KMS-11 (cell line): ENCODE results near the gene MAD2L1BP.

Source experiments
- H2AFZ ChIP-seq: fragments of 200-600 bp; sonication (generic); 2 replicates; pipeline ENCODE4 v1.6.1; 2016; ENCODE audit warnings: antibody characterized with exemption, mixed run types, low read depth
- H3K27ac ChIP-seq: fragments of 200-600 bp; sonication (generic); 2 replicates; pipeline ENCODE4 v1.6.1; 2016; ENCODE audit warnings: mild to moderate bottlenecking, mixed run types
- H3K27me3 ChIP-seq: fragments of 200-600 bp; sonication (generic); 2 replicates; pipeline ENCODE4 v1.6.1; 2017; ENCODE audit warnings: mild to moderate bottlenecking, low read depth, mixed run types, moderate library complexity; ENCODE audit not compliant: insufficient read depth
- H3K36me3 ChIP-seq: fragments of 200-600 bp; sonication (generic); 2 replicates; pipeline ENCODE4 v1.6.1; 2017; ENCODE audit warnings: mild to moderate bottlenecking, mixed run types; ENCODE audit not compliant: insufficient read depth
- H3K4me1 ChIP-seq: fragments of 200-600 bp; sonication (generic); 2 replicates; pipeline ENCODE4 v1.6.1; 2016; ENCODE audit warnings: mild to moderate bottlenecking, low read depth, mixed run types; ENCODE audit not compliant: poor library complexity, severe bottlenecking
- H3K4me2 ChIP-seq: fragments of 200-600 bp; sonication (generic); 2 replicates; pipeline ENCODE4 v1.7.0; 2016; ENCODE audit warnings: mild to moderate bottlenecking, mixed run types
- H3K4me3 ChIP-seq: fragments of 200-600 bp; sonication (generic); IDR thresholded peaks from 2 replicates; pipeline ENCODE4 v1.6.1; 2017; ENCODE audit warnings: low read depth, low read length, mixed read lengths; ENCODE audit not compliant: insufficient read depth
- H3K79me2 ChIP-seq: fragments of 200-600 bp; sonication (generic); 2 replicates; pipeline ENCODE4 v1.6.1; 2016; ENCODE audit warnings: low read depth, mixed run types; ENCODE audit not compliant: insufficient read depth
- H3K9ac ChIP-seq: fragments of 200-600 bp; sonication (generic); 2 replicates; pipeline ENCODE4 v1.6.1; 2016; ENCODE audit warnings: mild to moderate bottlenecking, mixed run types
- H4K20me1 ChIP-seq: fragments of 200-600 bp; sonication (generic); 2 replicates; pipeline ENCODE4 v1.6.1; 2016; ENCODE audit warnings: mild to moderate bottlenecking, mixed run types; ENCODE audit not compliant: insufficient read depth
- CTCF ChIP-seq: fragments of 200-600 bp; sonication (generic); conservative IDR thresholded peaks from 2 replicates; pipeline ENCODE4 v1.6.1; 2017; ENCODE audit warnings: low read depth, mild to moderate bottlenecking, antibody characterized with exemption, low read length, moderate library complexity, mixed read lengths

The MAD2L1BP gene

GRCh38 chr6:43676962-43677606 lies 41.4 kb downstream of the MAD2L1BP start:
- no peak overlapping the region for H3K4me3 ChIP-seq
- no peaks in the 10 kb centered on the region for H4K20me1 ChIP-seq
- no peaks in the 10 kb centered on the region for H3K36me3 ChIP-seq
- no peak overlapping the region for H3K9ac ChIP-seq
- no peak overlapping the region for H3K4me2 ChIP-seq
- H3K4me1 ChIP-seq = peaks cover 2% of the 10 kb centered on the region
- H3K79me2 ChIP-seq = peaks cover 16% of the 10 kb centered on the region; the same call in 1 of the 2 replicates
- no peaks in the 10 kb centered on the region for H3K27me3 ChIP-seq
- no peak overlapping the region for H3K27ac ChIP-seq
- H2AFZ ChIP-seq = no peak overlapping the region
- TF ChIP-seq CTCF = no peak

- Histone ChIP-seq H3K9ac (no peak overlapping the region), H3K27me3 (no peaks in the 10 kb centered on the region), H2AFZ (no peak overlapping the region), H3K79me2 (peaks cover 22% of the 10 kb centered on the region; the same call in 1 of the 2 replicates), H4K20me1 (no peaks in the 10 kb centered on the region), H3K4me3 (no peak overlapping the region), H3K4me1 (no peaks in the 10 kb centered on the region), H3K4me2 (no peak overlapping the region), H3K36me3 (no peaks in the 10 kb centered on the region), H3K27ac (no peak overlapping the region)
- no peak for TF ChIP-seq CTCF
Measured at GRCh38 chr6:43677759-43678158, 42.1 kb downstream of the MAD2L1BP start.

- Histone ChIP-seq H3K4me2 (no peak overlapping the region), H3K79me2 (peaks cover 28% of the 10 kb centered on the region; the same call in 1 of the 2 replicates), H3K9ac (no peak overlapping the region), H3K4me3 (no peak overlapping the region), H3K27ac (no peak overlapping the region), H3K36me3 (no peaks in the 10 kb centered on the region), H4K20me1 (no peaks in the 10 kb centered on the region; the same call in 1 of the 2 replicates), H2AFZ (no peak overlapping the region), H3K27me3 (no peaks in the 10 kb centered on the region), H3K4me1 (no peaks in the 10 kb centered on the region)
- TF ChIP-seq CTCF = no peak
Measured at GRCh38 chr6:43678341-43678740, 42.7 kb downstream of the MAD2L1BP start.

GRCh38 chr6:43679057-43679456 lies 43.4 kb downstream of the MAD2L1BP start:
- Histone ChIP-seq H3K27ac (no peak overlapping the region), H4K20me1 (no peaks in the 10 kb centered on the region; the same call in 1 of the 2 replicates), H3K79me2 (peaks cover 33% of the 10 kb centered on the region; the same call in 1 of the 2 replicates), H3K4me1 (peaks cover 6% of the 10 kb centered on the region), H3K4me3 (no peak overlapping the region), H3K27me3 (no peaks in the 10 kb centered on the region), H3K4me2 (no peak overlapping the region), H3K36me3 (no peaks in the 10 kb centered on the region), H2AFZ (no peak overlapping the region), H3K9ac (no peak overlapping the region)
- no peak for TF ChIP-seq CTCF
